Measurements from ENCODE around the gene CYP39A1.

Gene CYP39A1

DNA sequence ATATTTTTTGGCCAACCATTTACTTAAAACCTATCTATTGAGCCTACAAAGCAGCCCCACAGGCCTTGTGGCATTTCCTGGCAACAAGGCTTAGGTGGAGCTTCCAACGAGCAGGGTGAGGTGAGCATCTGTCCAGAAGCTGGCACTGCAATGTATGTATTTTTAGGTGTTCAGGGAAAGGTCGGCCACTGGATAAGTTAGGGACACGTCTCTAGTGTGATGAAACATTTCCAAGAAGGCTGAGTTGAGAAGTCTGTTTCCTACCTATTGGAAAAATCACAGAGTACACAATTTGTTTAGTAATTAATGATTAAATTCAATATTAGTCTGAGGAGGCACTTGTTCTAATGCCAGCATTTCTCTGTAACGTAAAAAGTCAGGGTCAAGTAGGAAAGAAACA lies 143.6 kb downstream of the CYP39A1 start:
- Histone ChIP-seq H3K36me3 (no peaks in the 10 kb centered on the region), H3K27me3 (no peaks in the 10 kb centered on the region), H3K9me3 (no peaks in the 10 kb centered on the region), H4K20me1 (no peaks in the 10 kb centered on the region), H3K4me1 (no peaks in the 10 kb centered on the region), H3K4me2 (no peak overlapping the region), H3K27ac (no peak overlapping the region), H3K4me3 (no peak overlapping the region), H3K9ac (no peak overlapping the region)
- TF ChIP-seq Cebpa-rat (IDR thresholded peaks at IDR 0.05) = no peak

DNA sequence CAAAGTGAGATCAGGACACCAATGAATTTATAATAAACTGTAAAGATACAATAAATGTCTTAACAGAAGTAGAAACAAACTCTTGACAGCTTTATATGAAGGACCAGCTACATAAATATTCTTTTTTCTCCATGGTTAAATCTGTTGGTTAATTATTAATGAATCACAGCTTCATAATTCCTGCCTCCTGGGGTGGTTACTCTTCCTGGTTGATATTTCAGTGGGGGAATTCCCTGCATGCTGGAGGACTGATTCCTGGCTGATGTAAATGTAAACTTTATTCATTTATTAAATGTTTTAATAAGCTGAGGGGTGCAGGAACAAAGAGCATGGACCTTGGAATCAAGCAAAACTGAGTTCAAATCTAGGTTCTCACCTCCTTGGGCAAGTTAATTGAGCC lies 145.2 kb downstream of the CYP39A1 start:
- no peaks in the 10 kb centered on the region for H3K27me3 ChIP-seq
- H3K27ac ChIP-seq = no peak overlapping the region
- H4K20me1 ChIP-seq = no peaks in the 10 kb centered on the region
- no peak overlapping the region for H3K9ac ChIP-seq
- H3K36me3 ChIP-seq = no peaks in the 10 kb centered on the region
- no peaks in the 10 kb centered on the region for H3K4me1 ChIP-seq
- no peak overlapping the region for H3K4me2 ChIP-seq
- TF ChIP-seq Cebpa-rat (IDR thresholded peaks at IDR 0.05) = no peak
- H3K4me3 ChIP-seq = no peak overlapping the region
- H3K9me3 ChIP-seq = no peaks in the 10 kb centered on the region

DNA sequence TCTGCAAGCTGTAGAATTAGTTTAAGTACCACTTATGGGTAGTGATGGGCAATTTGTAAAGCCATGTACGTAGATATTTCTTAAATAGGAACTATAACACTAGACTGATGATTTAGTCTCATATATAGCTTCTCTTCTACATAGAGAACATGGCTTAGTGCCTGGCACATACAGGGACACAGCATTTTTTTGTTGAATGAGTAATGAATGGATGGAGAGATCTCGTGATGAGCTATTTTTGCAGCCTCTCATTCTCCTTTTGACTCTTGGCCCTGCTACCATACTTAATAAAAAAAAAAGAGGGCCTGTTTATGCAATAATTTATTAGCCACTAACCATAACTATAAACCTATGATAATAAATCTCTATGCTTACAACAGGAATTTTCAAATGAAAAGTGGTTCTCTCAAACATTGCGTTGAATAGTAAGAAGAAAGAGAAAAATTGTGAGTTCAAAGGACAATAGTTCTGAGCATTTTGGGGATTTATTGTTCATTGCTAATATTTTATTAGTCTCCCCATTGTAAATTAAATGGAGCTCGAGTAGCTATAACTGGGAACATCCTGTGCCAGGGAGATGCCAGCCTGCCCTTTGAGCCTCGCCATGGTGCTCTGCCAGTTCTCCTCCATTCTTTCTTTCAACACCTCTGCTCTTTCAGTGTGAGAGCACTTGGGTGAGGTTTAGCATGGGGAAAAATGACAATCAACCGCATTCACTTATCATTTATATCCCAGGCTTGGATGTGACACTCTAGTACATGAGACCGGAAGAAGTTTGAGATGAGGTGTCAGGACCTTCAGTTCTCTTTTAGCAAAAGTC lies 146.7 kb downstream of the CYP39A1 start:
- H3K4me3 ChIP-seq = no peak overlapping the region
- H3K9ac ChIP-seq = no peak overlapping the region
- TF ChIP-seq Cebpa-rat (IDR thresholded peaks at IDR 0.05) = no peak
- no peaks in the 10 kb centered on the region for H4K20me1 ChIP-seq
- no peak overlapping the region for H3K27ac ChIP-seq
- H3K36me3 ChIP-seq = no peaks in the 10 kb centered on the region
- H3K9me3 ChIP-seq = no peaks in the 10 kb centered on the region
- H3K27me3 ChIP-seq = no peaks in the 10 kb centered on the region
- H3K4me1 ChIP-seq = no peaks in the 10 kb centered on the region
- H3K4me2 ChIP-seq = no peak overlapping the region

DNA sequence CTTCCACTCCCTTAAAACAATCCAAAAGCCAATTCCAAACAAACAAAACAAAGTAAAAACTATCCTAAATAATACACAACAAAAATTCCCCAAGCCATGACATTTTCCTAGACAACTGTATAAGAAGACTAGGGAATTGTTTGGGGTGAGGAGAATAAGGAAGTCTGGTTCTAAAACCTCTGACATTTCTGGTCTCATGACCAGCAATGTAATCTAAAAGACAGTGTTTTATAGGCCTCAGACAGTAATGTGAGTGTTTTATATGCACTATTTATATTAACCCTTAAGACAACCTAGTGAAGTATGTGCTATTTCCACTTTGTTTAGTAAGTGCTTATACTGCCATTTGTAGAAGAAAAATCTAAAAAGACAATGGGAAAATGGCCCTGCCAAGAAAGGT lies 148.4 kb downstream of the CYP39A1 start:
- Histone ChIP-seq H3K4me2 (no peak overlapping the region), H3K9me3 (no peaks in the 10 kb centered on the region)

DNA sequence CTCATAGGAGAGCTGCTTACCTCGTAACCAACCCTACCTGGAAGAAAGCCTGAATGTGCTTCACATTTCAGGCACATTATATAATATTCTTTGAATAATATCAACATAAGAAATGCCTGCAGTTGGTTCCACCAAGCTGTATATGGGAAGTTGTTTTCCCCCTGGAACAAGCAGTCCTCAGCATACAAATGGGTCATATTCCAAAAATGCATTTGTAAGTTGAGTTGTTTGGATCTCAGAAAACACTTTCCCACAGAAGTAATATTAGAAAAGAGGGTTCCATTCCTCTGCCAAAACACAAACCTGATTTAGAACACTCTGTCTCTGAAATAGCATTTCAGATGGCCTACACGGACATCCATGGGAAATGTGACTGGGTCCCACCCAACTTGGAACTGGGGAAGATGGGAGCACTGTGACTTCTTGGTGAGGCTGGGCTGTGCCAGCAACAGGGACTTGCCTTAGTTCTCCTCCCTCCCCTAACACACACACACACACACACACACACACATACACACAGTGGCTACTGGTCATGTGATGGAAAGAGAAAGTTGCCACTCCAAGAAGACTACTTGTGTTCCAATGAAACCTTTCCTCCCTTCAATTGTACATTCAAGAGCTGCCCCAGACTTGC lies 150.0 kb downstream of the CYP39A1 start:
- Histone ChIP-seq H3K9me3 (no peaks in the 10 kb centered on the region), H3K27ac (no peak overlapping the region), H4K20me1 (no peaks in the 10 kb centered on the region), H3K9ac (no peak overlapping the region), H3K4me3 (no peak overlapping the region), H3K27me3 (no peaks in the 10 kb centered on the region), H3K36me3 (no peaks in the 10 kb centered on the region), H3K4me1 (no peaks in the 10 kb centered on the region), H3K4me2 (no peak overlapping the region)
- no peak for TF ChIP-seq Cebpa-rat (IDR thresholded peaks at IDR 0.05)

More for the DNA sequence above, 148.4 kb downstream of the CYP39A1 start:
- no peak for TF ChIP-seq Cebpa-rat (IDR thresholded peaks at IDR 0.05)
- Histone ChIP-seq H3K4me3 (no peak overlapping the region), H3K9ac (no peak overlapping the region), H3K4me1 (no peaks in the 10 kb centered on the region), H3K36me3 (no peaks in the 10 kb centered on the region), H3K27me3 (no peaks in the 10 kb centered on the region), H4K20me1 (no peaks in the 10 kb centered on the region), H3K27ac (no peak overlapping the region)

DNA sequence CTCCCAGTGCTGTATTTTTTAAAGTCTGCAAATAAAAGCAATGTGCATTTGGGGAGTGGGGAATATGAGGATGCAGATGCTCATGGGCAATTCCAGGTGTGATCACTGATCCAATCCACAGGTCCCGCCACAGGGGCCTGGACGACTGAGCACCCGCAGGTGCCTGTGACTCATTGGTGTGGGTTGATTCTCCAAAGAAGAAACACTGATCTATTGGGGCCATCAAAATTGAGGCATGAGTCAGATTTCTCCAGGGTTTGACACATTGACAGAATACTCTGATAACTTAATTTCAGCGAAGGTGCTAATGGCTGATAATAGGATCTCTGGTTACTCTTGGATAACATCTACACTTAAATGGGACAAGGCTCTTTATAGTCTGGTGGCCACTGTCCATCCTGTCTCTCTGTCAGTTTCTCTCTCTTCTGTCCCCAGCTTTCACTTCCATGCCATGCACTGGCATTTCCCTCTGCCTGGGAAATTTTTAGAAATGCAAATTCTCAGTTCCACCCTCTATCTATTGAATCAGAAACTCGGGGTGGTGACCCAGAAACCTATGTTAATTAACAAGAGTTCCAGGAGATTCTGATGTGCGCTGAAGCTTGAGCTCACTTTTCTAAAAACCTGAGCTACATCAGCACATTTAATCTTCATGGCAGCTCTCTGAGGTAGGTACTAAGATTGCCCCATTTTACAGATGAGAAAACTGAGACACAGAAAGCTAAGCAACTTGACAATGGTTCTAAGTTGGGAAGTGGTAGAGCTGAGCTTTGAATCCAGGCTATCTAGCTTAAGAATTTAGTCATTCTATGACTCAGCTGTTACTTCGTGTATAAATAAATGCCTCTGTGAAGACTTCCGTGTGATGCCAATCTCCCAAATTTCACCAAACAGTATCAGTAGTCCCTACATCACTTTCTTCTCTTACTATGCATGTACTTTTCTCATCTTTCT lies 151.2 kb downstream of the CYP39A1 start:
- H3K27ac ChIP-seq = no peak overlapping the region

DNA sequence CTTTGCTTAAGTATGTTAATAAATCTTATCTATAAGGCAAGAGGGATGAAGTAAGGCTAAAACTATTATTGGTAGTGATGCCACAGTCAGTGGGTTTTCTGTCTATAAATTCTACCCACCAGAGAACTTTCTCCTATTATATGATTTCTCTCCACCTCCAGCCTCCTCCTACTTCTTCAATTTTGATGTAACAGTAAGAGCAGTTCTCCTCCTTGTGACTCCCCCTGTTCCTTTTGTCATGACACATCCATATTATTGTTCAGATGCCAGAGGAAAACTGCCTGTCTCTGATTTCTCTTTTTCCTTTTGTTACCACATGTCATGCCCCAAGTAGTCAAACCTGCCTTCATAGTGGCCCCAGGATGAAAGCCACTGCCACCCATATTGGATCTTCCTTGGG lies 152.2 kb downstream of the CYP39A1 start:
- Histone ChIP-seq H4K20me1 (no peaks in the 10 kb centered on the region), H3K4me3 (no peak overlapping the region), H3K36me3 (no peaks in the 10 kb centered on the region), H3K27ac (no peak overlapping the region), H3K4me1 (no peaks in the 10 kb centered on the region), H3K9ac (no peak overlapping the region), H3K27me3 (no peaks in the 10 kb centered on the region), H3K9me3 (no peaks in the 10 kb centered on the region), H3K4me2 (no peak overlapping the region)
- TF ChIP-seq Cebpa-rat (IDR thresholded peaks at IDR 0.05) = no peak

More for the DNA sequence above, 151.2 kb downstream of the CYP39A1 start:
- no peak overlapping the region for H3K9ac ChIP-seq
- H3K36me3 ChIP-seq = no peaks in the 10 kb centered on the region
- H3K4me1 ChIP-seq = no peaks in the 10 kb centered on the region
- no peak overlapping the region for H3K4me2 ChIP-seq
- no peak overlapping the region for H3K4me3 ChIP-seq
- H4K20me1 ChIP-seq = no peaks in the 10 kb centered on the region
- TF ChIP-seq Cebpa-rat (IDR thresholded peaks at IDR 0.05) = no peak
- H3K27me3 ChIP-seq = no peaks in the 10 kb centered on the region
- no peaks in the 10 kb centered on the region for H3K9me3 ChIP-seq
